Measurements from ENCODE around the gene TMEM247. TPM values are rescaled to one million over a fixed set of nuclear protein-coding genes. Genes with fewer than 3 reads are reported as not detected.

Gene TMEM247
- total RNA-seq, 1 experiment from 2014 or later = not detected

DNA sequence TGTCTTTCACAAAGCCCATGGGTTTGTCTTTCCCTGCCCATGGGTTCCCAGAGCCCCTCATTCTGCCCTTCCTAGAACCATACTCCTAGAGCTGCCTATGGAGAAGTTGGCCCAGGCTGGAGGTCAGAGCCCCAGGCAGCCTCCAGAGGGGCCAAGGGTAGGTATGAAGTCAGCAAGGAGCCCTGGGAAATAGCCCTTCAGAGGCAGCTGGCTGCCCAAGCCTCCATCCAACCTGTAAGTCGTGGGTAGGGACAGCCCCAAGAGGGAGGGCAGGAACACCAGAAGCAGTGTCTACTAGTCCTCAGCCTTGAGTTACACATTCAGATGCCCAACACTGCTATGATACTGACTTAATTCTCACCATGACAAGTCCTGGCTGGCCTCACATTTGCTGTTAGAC, 49.5 kb downstream of the TMEM247 start:
- H3K4me1 Mint-ChIP-seq (ENCODE audit: low read depth, unreplicated experiment) = no peaks in the 10 kb centered on the region
- TF ChIP-seq, protein P1, sequence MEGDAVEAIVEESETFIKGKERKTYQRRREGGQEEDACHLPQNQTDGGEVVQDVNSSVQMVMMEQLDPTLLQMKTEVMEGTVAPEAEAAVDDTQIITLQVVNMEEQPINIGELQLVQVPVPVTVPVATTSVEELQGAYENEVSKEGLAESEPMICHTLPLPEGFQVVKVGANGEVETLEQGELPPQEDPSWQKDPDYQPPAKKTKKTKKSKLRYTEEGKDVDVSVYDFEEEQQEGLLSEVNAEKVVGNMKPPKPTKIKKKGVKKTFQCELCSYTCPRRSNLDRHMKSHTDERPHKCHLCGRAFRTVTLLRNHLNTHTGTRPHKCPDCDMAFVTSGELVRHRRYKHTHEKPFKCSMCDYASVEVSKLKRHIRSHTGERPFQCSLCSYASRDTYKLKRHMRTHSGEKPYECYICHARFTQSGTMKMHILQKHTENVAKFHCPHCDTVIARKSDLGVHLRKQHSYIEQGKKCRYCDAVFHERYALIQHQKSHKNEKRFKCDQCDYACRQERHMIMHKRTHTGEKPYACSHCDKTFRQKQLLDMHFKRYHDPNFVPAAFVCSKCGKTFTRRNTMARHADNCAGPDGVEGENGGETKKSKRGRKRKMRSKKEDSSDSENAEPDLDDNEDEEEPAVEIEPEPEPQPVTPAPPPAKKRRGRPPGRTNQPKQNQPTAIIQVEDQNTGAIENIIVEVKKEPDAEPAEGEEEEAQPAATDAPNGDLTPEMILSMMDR (IDR thresholded peaks at IDR 0.05; ENCODE audit: insufficient read depth in 1 of 2, low read depth in 1 of 2, low read length in 1 of 2, severe bottlenecking in 1 of 2, unreplicated experiment in 1 of 2) = no peak
- ChIA-PET CTCF (no interaction called here), POLR2A (no interaction called here)
- DNase-seq = no peak
- no peaks in the 10 kb centered on the region for H3K9me3 Mint-ChIP-seq (ENCODE audit: unreplicated experiment)
- Histone ChIP-seq H3K36me3 (ENCODE audit: control insufficient read depth, insufficient read depth, low read length) (no peaks in the 10 kb centered on the region), H3K4me3 (ENCODE audit: low read depth, low read length) (no peak overlapping the region), H3K9me3 (no peaks in the 10 kb centered on the region), H3K27me3 (replicated peaks; ENCODE audit: control insufficient read depth, insufficient read depth, low read length) (no peaks in the 10 kb centered on the region), H3K4me1 (no peaks in the 10 kb centered on the region)
- no peak overlapping the region for H3K4me3 Mint-ChIP-seq (ENCODE audit: unreplicated experiment)
- intact Hi-C loops (cut with micrococcal nuclease; ENCODE audit: unreplicated experiment) = no loop called here
- peaks cover 6% of the 10 kb centered on the region for H3K27me3 Mint-ChIP-seq (ENCODE audit: insufficient read depth, unreplicated experiment)
- BruUV-seq (replicated peaks) = no TSS peak
- H3K36me3 Mint-ChIP-seq (ENCODE audit: insufficient read depth, unreplicated experiment) = no peaks in the 10 kb centered on the region
- no peak overlapping the region for H3K27ac Mint-ChIP-seq (ENCODE audit: unreplicated experiment)

DNA sequence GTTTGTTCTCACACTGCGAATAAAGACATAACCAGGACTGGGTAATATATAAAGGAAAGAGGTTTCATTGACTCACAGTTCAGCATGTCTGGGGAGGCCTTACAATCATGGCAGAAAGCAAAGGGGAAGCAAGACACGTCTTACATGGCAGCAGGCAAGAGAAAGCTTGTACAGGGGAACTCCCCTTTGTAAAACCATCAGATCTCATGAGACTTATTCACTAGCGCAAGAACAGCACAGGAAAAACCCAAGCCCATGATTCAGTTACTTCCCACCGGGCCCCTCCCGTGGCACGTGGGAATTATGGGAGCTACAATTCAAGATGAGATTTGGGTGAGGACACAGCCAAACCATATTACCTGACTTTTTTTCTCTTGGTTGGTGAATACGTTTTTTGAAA, 51.3 kb downstream of the TMEM247 start:
- H3K4me3 Mint-ChIP-seq (ENCODE audit: unreplicated experiment) = no peak overlapping the region
- Histone ChIP-seq H3K27me3 (replicated peaks; ENCODE audit: control insufficient read depth, insufficient read depth, low read length) (no peaks in the 10 kb centered on the region), H3K9me3 (no peaks in the 10 kb centered on the region), H3K4me1 (no peaks in the 10 kb centered on the region), H3K4me3 (ENCODE audit: low read depth, low read length) (no peak overlapping the region), H3K36me3 (ENCODE audit: control insufficient read depth, insufficient read depth, low read length) (no peaks in the 10 kb centered on the region)
- H3K9me3 Mint-ChIP-seq (ENCODE audit: unreplicated experiment) = no peaks in the 10 kb centered on the region
- no peak for DNase-seq
- no TSS peak for BruUV-seq (replicated peaks)
- no peaks in the 10 kb centered on the region for H3K27me3 Mint-ChIP-seq (ENCODE audit: insufficient read depth, unreplicated experiment)
- no peaks in the 10 kb centered on the region for H3K4me1 Mint-ChIP-seq (ENCODE audit: low read depth, unreplicated experiment)
- intact Hi-C loops (cut with micrococcal nuclease; ENCODE audit: unreplicated experiment) = no loop called here
- ChIA-PET CTCF (no interaction called here), POLR2A (no interaction called here)
- TF ChIP-seq, protein P1 (IDR thresholded peaks at IDR 0.05; ENCODE audit: insufficient read depth in 1 of 2, low read depth in 1 of 2, low read length in 1 of 2, severe bottlenecking in 1 of 2, unreplicated experiment in 1 of 2) = no peak
- no peak overlapping the region for H3K27ac Mint-ChIP-seq (ENCODE audit: unreplicated experiment)
- H3K36me3 Mint-ChIP-seq (ENCODE audit: insufficient read depth, unreplicated experiment) = peaks cover 5% of the 10 kb centered on the region

DNA sequence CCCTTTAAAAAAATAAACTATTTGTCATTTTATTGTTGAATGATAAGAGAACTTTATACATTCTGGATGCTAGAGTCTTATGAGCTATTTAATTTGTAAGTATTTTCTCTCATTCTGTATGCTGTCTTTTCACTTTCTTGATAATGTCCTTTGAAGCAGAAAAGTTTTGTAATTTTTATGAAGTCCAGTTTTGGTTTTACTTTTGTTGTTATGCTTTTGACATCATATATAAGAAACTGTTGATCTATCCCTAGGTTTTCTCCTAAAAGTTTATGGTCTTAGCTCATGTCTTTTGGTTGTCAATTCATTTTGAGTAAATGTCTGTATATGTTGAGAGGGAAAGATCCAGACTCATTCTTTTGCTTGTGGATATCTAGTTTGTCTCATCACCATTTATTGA, 52.5 kb downstream of the TMEM247 start:
- no peaks in the 10 kb centered on the region for H3K4me1 ChIP-seq
- BruUV-seq (replicated peaks) = no TSS peak
- peaks cover 5% of the 10 kb centered on the region for H3K36me3 Mint-ChIP-seq (ENCODE audit: insufficient read depth, unreplicated experiment)

More for the DNA sequence above, 52.5 kb downstream of the TMEM247 start:
- ChIA-PET CTCF (no interaction called here), POLR2A (no interaction called here)
- intact Hi-C loops (cut with micrococcal nuclease; ENCODE audit: unreplicated experiment) = no loop called here
- H3K27ac Mint-ChIP-seq (ENCODE audit: unreplicated experiment) = no peak overlapping the region
- H3K27me3 ChIP-seq (replicated peaks; ENCODE audit: control insufficient read depth, insufficient read depth, low read length) = no peaks in the 10 kb centered on the region
- DNase-seq = no peak
- no peak overlapping the region for H3K4me3 ChIP-seq (ENCODE audit: low read depth, low read length)
- no peaks in the 10 kb centered on the region for H3K9me3 ChIP-seq
- H3K36me3 ChIP-seq (ENCODE audit: control insufficient read depth, insufficient read depth, low read length) = no peaks in the 10 kb centered on the region
- H3K9me3 Mint-ChIP-seq (ENCODE audit: unreplicated experiment) = no peaks in the 10 kb centered on the region
- no peak overlapping the region for H3K4me3 Mint-ChIP-seq (ENCODE audit: unreplicated experiment)
- TF ChIP-seq, protein P1 (IDR thresholded peaks at IDR 0.05; ENCODE audit: insufficient read depth in 1 of 2, low read depth in 1 of 2, low read length in 1 of 2, severe bottlenecking in 1 of 2, unreplicated experiment in 1 of 2) = no peak
- H3K27me3 Mint-ChIP-seq (ENCODE audit: insufficient read depth, unreplicated experiment) = no peaks in the 10 kb centered on the region
- H3K4me1 Mint-ChIP-seq (ENCODE audit: low read depth, unreplicated experiment) = no peaks in the 10 kb centered on the region

Other genes with a start within 250 kb of the TMEM247 start
- 68.1 and 77.3 TPM in 2 replicates for gene EPAS1, start 182.2 kb upstream of the TMEM247 start, total RNA-seq (2022)
- 25.8 and 28.1 TPM in 2 replicates for gene RHOQ, start 62.9 kb downstream of the TMEM247 start, total RNA-seq (2022)
- gene ATP6V1E2, start 63.0 kb downstream of the TMEM247 start, total RNA-seq (2022) = 9.1 and 10.3 TPM in 2 replicates
- 15.7 and 19.3 TPM in 2 replicates for gene PIGF, start 137.5 kb downstream of the TMEM247 start, total RNA-seq (2022)
- 15.2 and 15.3 TPM in 2 replicates for gene CRIPT, start 137.7 kb downstream of the TMEM247 start, total RNA-seq (2022)
- 19.7 and 19.8 TPM in 2 replicates for gene SOCS5, start 219.7 kb downstream of the TMEM247 start, total RNA-seq (2022)

Data from Caco-2 (cell line).